Measurements from ENCODE around the gene SH3BP4. TPM values are rescaled to one million over a fixed set of nuclear protein-coding genes. Genes with fewer than 3 reads are reported as not detected.

Gene SH3BP4
- total RNA-seq, 1 donor from 2014 or later = 9.6 TPM

- no peak for DNase-seq
- Histone ChIP-seq H3K4me3 (no peak overlapping the region), H3K9me3 (replicated peaks) (no peaks in the 10 kb centered on the region), H3K27me3 (ENCODE audit: low read depth) (no peaks in the 10 kb centered on the region), H3K36me3 (no peaks in the 10 kb centered on the region), H3K4me1 (peaks cover 57% of the 10 kb centered on the region), H3K27ac (replicated peaks) (no peak overlapping the region)
- intact Hi-C loops (cut with micrococcal nuclease) = no loop called here
- TF ChIP-seq CTCF (IDR thresholded peaks at IDR 0.05; ENCODE audit: borderline replicate concordance) = no peak
Measured at GRCh38 chr2:234987754-234988153, 35.9 kb downstream of the SH3BP4 start.

GRCh38 chr2:234988491-234988890 is 36.7 kb downstream of the SH3BP4 start:
- peaks cover 50% of the 10 kb centered on the region for H3K4me1 ChIP-seq
- TF ChIP-seq CTCF (IDR thresholded peaks at IDR 0.05; ENCODE audit: borderline replicate concordance) = no peak
- intact Hi-C loops (cut with micrococcal nuclease) = no loop called here
- no peaks in the 10 kb centered on the region for H3K36me3 ChIP-seq
- no peak for DNase-seq
- H3K9me3 ChIP-seq (replicated peaks) = no peaks in the 10 kb centered on the region
- H3K4me3 ChIP-seq = no peak overlapping the region
- no peaks in the 10 kb centered on the region for H3K27me3 ChIP-seq (ENCODE audit: low read depth)
- no peak overlapping the region for H3K27ac ChIP-seq (replicated peaks)

- Histone ChIP-seq H3K4me3 (no peak overlapping the region), H3K4me1 (peaks cover 42% of the 10 kb centered on the region), H3K36me3 (no peaks in the 10 kb centered on the region), H3K27me3 (ENCODE audit: low read depth) (no peaks in the 10 kb centered on the region), H3K9me3 (replicated peaks) (no peaks in the 10 kb centered on the region), H3K27ac (replicated peaks) (peak overlapping the region; percentile 4)
- peak; percentile 80 for DNase-seq
- intact Hi-C loops (cut with micrococcal nuclease) = no loop called here
- no peak for TF ChIP-seq CTCF (IDR thresholded peaks at IDR 0.05; ENCODE audit: borderline replicate concordance)
Measured at GRCh38 chr2:234989183-234989701, 37.4 kb downstream of the SH3BP4 start.

GRCh38 chr2:234990300-234990699 is 38.5 kb downstream of the SH3BP4 start:
- no peak for DNase-seq
- peaks cover 32% of the 10 kb centered on the region for H3K4me1 ChIP-seq
- peaks cover 2% of the 10 kb centered on the region for H3K36me3 ChIP-seq
- H3K27ac ChIP-seq (replicated peaks) = no peak overlapping the region
- H3K27me3 ChIP-seq (ENCODE audit: low read depth) = no peaks in the 10 kb centered on the region
- intact Hi-C loops (cut with micrococcal nuclease) = no loop called here
- TF ChIP-seq CTCF (IDR thresholded peaks at IDR 0.05; ENCODE audit: borderline replicate concordance) = no peak
- no peaks in the 10 kb centered on the region for H3K9me3 ChIP-seq (replicated peaks)
- H3K4me3 ChIP-seq = no peak overlapping the region

- TF ChIP-seq CTCF (IDR thresholded peaks at IDR 0.05; ENCODE audit: borderline replicate concordance) = no peak
- no peak for DNase-seq
- intact Hi-C loops (cut with micrococcal nuclease) = no loop called here
- no peak overlapping the region for H3K27ac ChIP-seq (replicated peaks)
- no peaks in the 10 kb centered on the region for H3K9me3 ChIP-seq (replicated peaks)
- H3K4me1 ChIP-seq = peaks cover 32% of the 10 kb centered on the region
- H3K36me3 ChIP-seq = peaks cover 8% of the 10 kb centered on the region
- H3K4me3 ChIP-seq = no peak overlapping the region
- H3K27me3 ChIP-seq (ENCODE audit: low read depth) = no peaks in the 10 kb centered on the region
Measured at GRCh38 chr2:234991290-234991689, 39.5 kb downstream of the SH3BP4 start.
